GM19328 (cell line): ENCODE results near the gene EIF4A2.
A peak's percentile ranks its signal among the peaks of the same experiment; 100 is the strongest.
"Not testable (repeated sequence)": the region's sequence is repeated elsewhere in the genome, so short reads cannot be mapped to it uniquely, and the experiment has no call there.

Source experiments
- ATAC-seq: cut with Tn5 transposase; IDR thresholded peaks from one replicate; pipeline ENCODE4 v1.9.1; 2021; ENCODE audit warnings: mild to moderate bottlenecking, moderate library complexity; ENCODE audit not compliant: unreplicated experiment

The EIF4A2 gene

GRCh38 chr3:186818516-186818915, 35.1 kb downstream of the EIF4A2 start:
- ATAC-seq = no peak

- ATAC-seq = no peak
Measured at GRCh38 chr3:186818956-186819355, 35.6 kb downstream of the EIF4A2 start.

GRCh38 chr3:186821429-186822387, 38.3 kb downstream of the EIF4A2 start:
- no peak for ATAC-seq

- not testable (repeated sequence) for ATAC-seq
Measured at GRCh38 chr3:186822388-186822759, 39.0 kb downstream of the EIF4A2 start.

DNA sequence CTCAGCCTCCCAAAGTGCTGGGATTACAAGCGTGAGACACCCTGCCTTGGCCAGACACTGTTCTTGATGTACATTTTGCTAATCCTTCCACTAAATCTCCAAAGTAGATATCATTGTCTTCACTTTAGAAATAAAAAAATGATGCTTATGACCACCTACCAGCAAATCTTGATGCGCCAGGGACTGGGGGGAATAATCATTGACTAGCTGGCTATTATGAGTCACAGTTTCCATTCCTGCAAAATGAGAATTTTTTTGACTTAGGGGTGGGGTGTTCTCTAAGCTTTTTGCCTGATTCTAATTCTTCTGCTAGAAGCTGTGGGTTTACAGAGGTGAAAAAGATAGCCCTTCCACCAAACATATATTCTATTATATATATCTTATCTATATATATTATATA, 40.0 kb downstream of the EIF4A2 start:
- no peak for ATAC-seq

GRCh38 chr3:186824430-186825139, 41.2 kb downstream of the EIF4A2 start:
- ATAC-seq = no peak

DNA sequence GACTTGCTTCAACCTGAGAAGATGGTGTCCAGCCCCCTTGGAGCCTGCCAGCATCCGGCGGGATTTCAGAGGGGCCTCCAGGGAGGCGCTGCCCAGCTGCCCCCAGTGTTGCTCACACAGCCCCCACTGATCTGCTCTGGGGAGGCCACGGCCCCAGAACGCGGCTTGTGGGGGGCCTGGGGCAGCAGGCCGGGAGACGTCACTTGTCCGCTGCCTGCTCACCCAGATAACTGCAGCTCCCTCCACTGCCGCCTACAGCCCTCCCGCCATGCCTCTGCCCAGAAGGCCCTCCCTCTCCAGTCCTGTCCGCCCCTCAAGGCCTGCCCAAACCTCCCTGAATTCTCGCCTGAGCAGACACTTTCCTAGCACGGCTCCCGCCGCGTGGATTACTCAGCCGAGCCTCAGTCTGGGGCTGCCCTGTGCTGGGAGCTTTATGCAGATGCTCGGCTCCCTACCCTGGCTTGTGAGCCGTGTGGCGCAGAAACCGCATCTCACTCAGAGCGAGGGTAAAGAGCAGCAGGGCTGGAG, 42.0 kb downstream of the EIF4A2 start:
- no peak for ATAC-seq

DNA sequence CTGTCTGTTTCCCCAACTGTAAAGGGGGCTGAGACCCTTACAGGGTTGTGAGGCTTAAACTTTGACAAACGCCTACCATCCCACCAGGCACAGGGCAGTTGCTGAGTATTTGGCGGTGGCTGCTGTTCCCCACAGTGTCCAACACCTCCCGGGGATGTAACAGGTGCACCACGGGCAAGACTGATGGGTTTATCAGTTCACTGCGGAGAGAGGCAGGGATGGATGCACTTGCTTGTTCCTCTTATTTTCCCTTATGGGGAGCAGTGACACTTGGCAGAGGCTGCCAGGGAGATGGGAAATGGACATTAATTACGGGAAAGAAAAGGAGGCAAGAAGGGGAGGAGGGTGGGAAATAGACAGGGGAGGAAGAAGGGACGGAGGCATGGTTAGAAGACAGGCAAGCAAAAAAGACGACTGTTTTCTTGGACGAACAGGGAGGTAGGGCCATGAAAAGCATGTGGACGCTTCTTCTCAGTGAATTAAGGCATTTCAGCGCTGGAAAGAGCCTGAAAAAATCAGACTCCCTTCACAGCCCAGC, 42.6 kb downstream of the EIF4A2 start:
- ATAC-seq = no peak

- no peak for ATAC-seq
Measured at GRCh38 chr3:186826410-186826975, 43.1 kb downstream of the EIF4A2 start.

DNA sequence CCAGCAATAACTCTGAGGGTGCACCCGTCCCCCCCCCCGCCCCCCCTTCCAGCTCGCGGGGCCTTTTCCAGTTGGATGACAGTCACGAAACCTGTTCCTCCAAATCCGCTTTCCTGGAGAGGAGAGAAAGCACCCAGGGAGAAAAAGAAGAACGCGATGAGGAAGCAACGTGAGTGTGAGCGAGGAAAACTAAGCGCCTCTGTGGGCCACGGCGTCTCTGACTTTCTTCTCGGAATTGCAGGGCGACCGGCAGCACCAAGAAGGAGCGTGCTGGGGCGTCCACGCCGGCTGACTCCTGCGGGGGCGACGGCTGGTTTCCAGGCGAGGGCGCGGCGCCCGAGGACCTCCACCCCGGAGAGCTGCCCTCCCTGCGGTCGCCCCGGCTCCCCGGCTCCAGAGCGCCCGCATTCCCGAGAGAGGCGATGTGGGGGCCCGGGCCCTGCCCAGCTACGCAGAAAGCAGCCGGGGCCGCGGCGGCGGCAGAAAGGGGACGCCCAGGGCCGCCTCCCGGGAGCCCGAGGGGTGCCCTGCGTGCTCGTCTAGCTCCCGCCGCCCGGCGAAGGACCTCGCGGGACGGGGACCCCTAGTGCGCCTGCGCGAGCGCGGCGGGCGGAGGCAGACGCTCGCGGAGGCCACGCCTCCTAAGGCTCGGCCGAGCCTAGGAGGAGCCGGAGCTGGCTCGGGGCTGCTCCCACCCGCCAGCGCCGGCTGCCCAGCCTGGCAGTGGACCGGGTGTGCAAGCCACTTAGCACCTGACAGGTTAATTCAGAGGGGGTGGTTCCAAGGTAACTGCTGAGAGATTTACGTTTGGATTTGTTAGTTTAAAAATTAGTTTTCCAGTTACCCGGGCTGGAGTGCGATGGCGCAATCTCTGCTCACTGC, 43.8 kb downstream of the EIF4A2 start:
- peak; percentile 86 for ATAC-seq

DNA sequence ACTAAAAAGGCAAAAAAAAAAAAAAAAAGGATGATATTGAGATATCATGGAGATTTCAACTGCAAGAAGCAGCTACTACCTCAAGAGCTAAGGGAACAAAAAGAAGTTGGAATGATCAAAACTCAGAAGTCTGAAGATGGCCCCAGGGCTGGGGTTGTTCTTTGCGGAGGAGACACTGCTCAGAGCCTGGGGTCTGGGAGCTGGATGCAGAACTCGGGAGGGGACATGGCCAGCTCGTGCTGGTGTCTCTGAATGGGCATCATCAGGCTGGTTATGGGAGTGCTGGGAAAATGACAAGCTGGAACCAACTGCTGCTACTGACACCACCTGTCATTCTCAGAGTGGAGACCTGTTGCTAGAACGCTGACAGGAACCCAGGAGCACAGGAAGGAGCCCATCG, 45.0 kb downstream of the EIF4A2 start:
- no peak for ATAC-seq

GRCh38 chr3:186831798-186832197, 48.4 kb downstream of the EIF4A2 start:
- ATAC-seq = no peak

DNA sequence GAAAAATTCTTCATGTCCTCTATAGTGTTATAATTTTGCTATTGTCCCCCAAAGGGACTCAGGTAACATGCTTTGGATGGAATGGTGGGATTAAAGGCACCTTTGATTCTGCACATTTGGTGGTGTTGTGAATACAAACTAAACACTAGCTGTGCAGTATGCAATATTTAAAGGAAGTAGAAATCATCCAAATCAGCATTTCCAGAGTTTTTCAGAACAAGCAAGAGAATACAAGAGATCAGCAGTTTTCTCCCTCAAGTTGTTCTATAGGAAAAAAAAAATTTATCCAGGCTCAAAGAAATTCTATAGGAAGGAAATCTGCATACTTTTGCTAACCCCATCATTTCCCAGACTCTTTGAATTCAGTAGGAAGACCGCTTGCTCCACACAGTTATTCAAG, 48.9 kb downstream of the EIF4A2 start:
- no peak for ATAC-seq
